Upper lobe of left lung (tissue), 6 donors: ENCODE results near the gene APBB1IP. TPM values are rescaled to one million over a fixed set of nuclear protein-coding genes. Genes with fewer than 3 reads are reported as not detected.

Experiments used
- ATAC-seq, 2 donors: fragments of 200-7000 bp; cut with Tn5 transposase; one replicate each; pipeline ENCODE4 v1.9.1; 2022; ENCODE audit warnings: mild to moderate bottlenecking in 2 of 2, moderate library complexity in 2 of 2; ENCODE audit not compliant: low FRiP score in 2 of 2
- DNase-seq, 2 donors: peaks; one replicate each; pipeline ENCODE4 v3.0.0-alpha.2; 2019 to 2020
- H3K27ac ChIP-seq, 4 donors: fragments of 200-600 bp; sonication (generic); one replicate each; pipeline ENCODE4 v1.5.1; 2016 to 2019
- H3K27me3 ChIP-seq, 4 donors: fragments of 200-600 bp; sonication (generic); one replicate each; pipeline ENCODE4 v1.5.1; 2017 to 2019
- H3K36me3 ChIP-seq, 4 donors: fragments of 200-600 bp; sonication (generic); one replicate each; pipeline ENCODE4 v1.5.1; 2016 to 2019
- H3K4me1 ChIP-seq, 4 donors: fragments of 200-600 bp; sonication (generic); one replicate each; pipeline ENCODE4 v1.5.1; 2018 to 2019
- H3K4me3 ChIP-seq, 4 donors: fragments of 200-600 bp; sonication (generic); one replicate each; pipeline ENCODE4 v1.5.1; 2017 to 2019; ENCODE audit warnings: mild to moderate bottlenecking in 2 of 4, moderate library complexity in 1 of 4
- H3K9me3 ChIP-seq, 4 donors: fragments of 200-600 bp; sonication (generic); one replicate each; pipeline ENCODE4 v1.5.1; 2018 to 2019
- CTCF ChIP-seq, 6 experiments: fragments of 450-650 bp in 4 of 6; fragments of 200-600 bp in 2 of 6; sonication (generic) in 2 of 6; IDR thresholded peaks; one replicate each; pipeline ENCODE4 v1.5.1; 2016 to 2019; ENCODE audit warnings: antibody characterized with exemption in 6 of 6
- EP300 ChIP-seq, 4 donors: sonication (generic); formaldehyde crosslinking; IDR thresholded peaks; one replicate each; pipeline ENCODE4 v1.5.1; 2017; ENCODE audit warnings: antibody characterized with exemption in 4 of 4, control low read depth in 2 of 4
- POLR2A ChIP-seq, 4 donors: fragments of 450-650 bp; IDR thresholded peaks; one replicate each; pipeline ENCODE4 v1.5.1; 2016 to 2017; ENCODE audit warnings: antibody characterized with exemption in 4 of 4, mild to moderate bottlenecking in 2 of 4
- POLR2AphosphoS5 ChIP-seq, 2 donors: sonication (generic); formaldehyde crosslinking; IDR thresholded peaks; one replicate each; pipeline ENCODE4 v1.5.1; 2017; ENCODE audit warnings: antibody characterized with exemption in 2 of 2
- WGBS, 2 donors: methylation state at CpG; one replicate each; pipeline ENCODE4 v1.1.5; 2017 to 2018; 5-methylcytosine and 5-hydroxymethylcytosine counted together
- total RNA-seq, 6 donors: library from RNA; depleted of rRNA in 4 of 6; stranded (reverse); fragments of >200 nt in 4 of 6; gene quantifications; one replicate each; pipeline versions ENCODE4 v1.1.0 to v1.2.1, GENCODE V29; 2016 to 2021
- donor health status: DM: no; HTN: no; CAD: no; lungs with moderate emphysema.
- donor health status: DM: no; HTN: yes; CAD: no; lungs with severe emphysema.

APBB1IP gene
- total RNA-seq, 6 donors from 2014 or later = 15.8 to 45.1 (median 31.3) TPM

GRCh38 chr10:26417136-26417535, 21.0 kb upstream of the APBB1IP start:
- H3K36me3 ChIP-seq = no peaks in the 10 kb centered on the region
- H3K4me1 ChIP-seq = no peaks in the 10 kb centered on the region
- TF ChIP-seq EP300 (IDR thresholded peaks at IDR 0.05) (no peak), CTCF (IDR thresholded peaks at IDR 0.05) (no peak), POLR2A (IDR thresholded peaks at IDR 0.05) (no peak), POLR2AphosphoS5 (IDR thresholded peaks at IDR 0.05) (no peak)
- no peaks in the 10 kb centered on the region for H3K9me3 ChIP-seq
- H3K27ac ChIP-seq = no peak overlapping the region
- no peak overlapping the region for H3K4me3 ChIP-seq
- DNase-seq (no peak), ATAC-seq (no peak)
- WGBS, 2 donors = 58 to 62% methylated on average over 3 of the region's 3 CpGs
- H3K27me3 ChIP-seq = no peaks in the 10 kb centered on the region

GRCh38 chr10:26422977-26423376, 15.2 kb upstream of the APBB1IP start:
- WGBS, 2 donors = 64 to 77% methylated on average over 3 of the region's 3 CpGs
- H3K4me3 ChIP-seq = no peak overlapping the region
- H3K9me3 ChIP-seq = no peaks in the 10 kb centered on the region
- no peaks in the 10 kb centered on the region for H3K27me3 ChIP-seq
- TF ChIP-seq CTCF (IDR thresholded peaks at IDR 0.05) = no peak
- TF ChIP-seq EP300 (IDR thresholded peaks at IDR 0.05) = no peak
- no peak for TF ChIP-seq POLR2A (IDR thresholded peaks at IDR 0.05)
- no peak for TF ChIP-seq POLR2AphosphoS5 (IDR thresholded peaks at IDR 0.05)
- no peak overlapping the region for H3K27ac ChIP-seq
- no peak for ATAC-seq
- H3K4me1 ChIP-seq = no peaks in the 10 kb centered on the region
- no peak for DNase-seq
- H3K36me3 ChIP-seq = no peaks in the 10 kb centered on the region

- ATAC-seq (no peak), DNase-seq (no peak)
- Histone ChIP-seq H3K27me3 (no peaks in the 10 kb centered on the region), H3K4me3 (no peak overlapping the region), H3K36me3 (no peaks in the 10 kb centered on the region), H3K27ac (no peak overlapping the region), H3K4me1 (no peaks in the 10 kb centered on the region), H3K9me3 (no peaks in the 10 kb centered on the region)
- TF ChIP-seq POLR2A (IDR thresholded peaks at IDR 0.05) (no peak), CTCF (IDR thresholded peaks at IDR 0.05) (no peak), EP300 (IDR thresholded peaks at IDR 0.05) (no peak), POLR2AphosphoS5 (IDR thresholded peaks at IDR 0.05) (no peak)
- 82 to 89% methylated on average over 3 of the region's 3 CpGs for WGBS, 2 donors
Measured at GRCh38 chr10:26423722-26424121, 14.4 kb upstream of the APBB1IP start.

- Histone ChIP-seq H3K27ac (peak overlapping the region; percentile 9 to 72 (median 64)), H3K4me3 (no peak overlapping the region), H3K4me1 (peaks cover 0 to 4% (median 1%) of the 10 kb centered on the region in 4 donors), H3K27me3 (no peaks in the 10 kb centered on the region), H3K36me3 (no peaks in the 10 kb centered on the region), H3K9me3 (no peaks in the 10 kb centered on the region)
- 33 to 43% methylated on average over 4 of the region's 4 CpGs for WGBS, 2 donors
- peak in 1 of 2 donors; percentile 48 for DNase-seq
- TF ChIP-seq CTCF (IDR thresholded peaks at IDR 0.05) (no peak), POLR2AphosphoS5 (IDR thresholded peaks at IDR 0.05) (no peak), POLR2A (IDR thresholded peaks at IDR 0.05) (no peak), EP300 (IDR thresholded peaks at IDR 0.05) (no peak)
- peak in 1 of 2 donors; percentile 68 for ATAC-seq
Measured at GRCh38 chr10:26430641-26431163, 7.4 kb upstream of the APBB1IP start.

- DNase-seq (peak in 1 of 2 donors; percentile 35), ATAC-seq (peak in 1 of 2 donors; percentile 55)
- 91 to 95% methylated on average over 1 of the region's 1 CpG for WGBS, 2 donors
- H3K27me3 ChIP-seq = no peaks in the 10 kb centered on the region
- H3K4me3 ChIP-seq = no peak overlapping the region
- peaks cover 0 to 10% (median 5%) of the 10 kb centered on the region in 4 donors for H3K4me1 ChIP-seq
- H3K27ac ChIP-seq = no peak overlapping the region
- no peaks in the 10 kb centered on the region for H3K36me3 ChIP-seq
- no peaks in the 10 kb centered on the region for H3K9me3 ChIP-seq
- TF ChIP-seq EP300 (IDR thresholded peaks at IDR 0.05) (peak in 2 of 4 donors; percentile 26 to 29), CTCF (IDR thresholded peaks at IDR 0.05) (no peak), POLR2A (IDR thresholded peaks at IDR 0.05) (no peak), POLR2AphosphoS5 (IDR thresholded peaks at IDR 0.05) (peak; percentile 61 to 66)
Measured at GRCh38 chr10:26432938-26433337, 5.2 kb upstream of the APBB1IP start.
